GM13976 (cell line): ENCODE measurements around the gene CELF6.
A peak's percentile ranks its signal among the peaks of the same experiment; 100 is the strongest.

Experiments used
- DNase-seq: peaks from one replicate; pipeline ENCODE4 v3.0.0; 2012; ENCODE audit warnings: low spot score
- CTCF ChIP-seq: IDR thresholded peaks from 2 replicates; pipeline ENCODE4 v1.5.1; 2012; ENCODE audit warnings: borderline replicate concordance, mild to moderate bottlenecking; ENCODE audit not compliant: insufficient read depth; ENCODE audit errors: extremely low read depth, missing control alignments, control extremely low read depth
- in situ Hi-C: fragments of 300-500 bp; cut with MboI; formaldehyde crosslinking; loops from one replicate; pipeline ENCODE4 v1.12.0; 2022; ENCODE audit warnings: low sequenced_read_pairs, mixed read lengths, inconsistent platforms; ENCODE audit not compliant: unreplicated experiment

The CELF6 gene

DNA sequence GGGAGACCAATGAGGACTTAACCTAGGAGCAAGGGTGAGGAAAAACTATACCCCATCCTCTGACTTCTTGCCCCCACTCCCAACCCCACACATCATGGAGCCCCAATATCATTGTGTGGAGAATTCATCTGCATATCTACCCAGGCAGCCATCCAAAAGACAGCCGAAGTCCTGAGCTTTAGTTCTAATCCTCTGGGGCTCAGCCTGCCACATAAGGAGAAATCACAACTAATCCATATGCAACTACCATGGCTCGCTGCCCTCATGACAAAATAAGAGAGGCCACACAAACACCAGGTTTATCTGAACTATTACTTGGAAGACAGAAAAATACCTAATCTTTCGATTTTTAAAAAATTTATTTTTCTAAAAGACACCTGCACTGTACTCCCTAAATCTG is 38.2 kb upstream of the CELF6 start:
- no peak for TF ChIP-seq CTCF
- no peak for DNase-seq
- in situ Hi-C loops: no loop called here

DNA sequence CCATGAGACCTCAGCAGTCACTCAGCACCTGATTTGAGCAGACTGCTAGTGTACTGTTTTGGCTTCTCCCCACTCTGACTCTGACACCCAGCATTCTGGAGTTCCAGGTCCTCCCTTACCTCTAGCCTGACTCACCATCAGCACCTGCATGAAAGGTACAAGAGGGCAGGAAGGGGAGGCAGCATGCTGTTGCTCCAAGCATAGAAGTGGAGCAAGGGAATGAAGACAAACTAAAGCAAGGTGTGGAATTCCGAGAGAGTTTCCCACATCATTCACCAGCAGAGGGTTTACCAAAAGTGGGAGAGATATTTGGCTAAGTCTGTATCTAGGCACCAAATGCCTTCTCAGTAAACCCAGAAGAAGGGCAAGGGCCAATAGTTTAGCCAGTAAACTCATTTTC is 34.5 kb upstream of the CELF6 start:
- TF ChIP-seq CTCF: no peak
- in situ Hi-C loops: no loop called here

GRCh38 chr15:72353266-72353665 is 33.3 kb upstream of the CELF6 start:
- in situ Hi-C loops: no loop called here
- TF ChIP-seq CTCF: no peak
- no peak for DNase-seq

More for the DNA sequence above, 34.5 kb upstream of the CELF6 start:
- no peak for DNase-seq

GRCh38 chr15:72345806-72346205 is 25.8 kb upstream of the CELF6 start:
- no peak for TF ChIP-seq CTCF
- in situ Hi-C loops: no loop called here
- no peak for DNase-seq

DNA sequence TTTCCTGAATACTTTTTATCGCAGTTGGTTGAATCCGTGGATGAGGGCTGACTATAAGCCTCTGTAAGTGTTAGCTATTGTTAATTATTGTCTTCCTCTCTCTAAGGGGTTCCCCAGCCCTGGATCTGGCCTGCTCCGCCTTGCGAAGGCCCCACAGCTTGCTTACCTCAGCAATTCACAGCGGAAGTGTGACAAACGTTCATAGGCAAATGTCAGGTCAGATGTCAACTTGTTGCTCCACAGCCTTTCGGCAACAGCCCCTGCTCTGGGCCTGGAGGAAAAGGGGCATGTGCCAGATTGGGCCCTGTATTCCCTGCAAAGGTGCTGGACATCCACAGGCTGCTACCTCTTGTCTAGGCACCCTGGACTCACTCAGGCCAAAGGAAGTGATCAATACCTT is 25.3 kb upstream of the CELF6 start:
- in situ Hi-C loops: no loop called here
- no peak for TF ChIP-seq CTCF

DNA sequence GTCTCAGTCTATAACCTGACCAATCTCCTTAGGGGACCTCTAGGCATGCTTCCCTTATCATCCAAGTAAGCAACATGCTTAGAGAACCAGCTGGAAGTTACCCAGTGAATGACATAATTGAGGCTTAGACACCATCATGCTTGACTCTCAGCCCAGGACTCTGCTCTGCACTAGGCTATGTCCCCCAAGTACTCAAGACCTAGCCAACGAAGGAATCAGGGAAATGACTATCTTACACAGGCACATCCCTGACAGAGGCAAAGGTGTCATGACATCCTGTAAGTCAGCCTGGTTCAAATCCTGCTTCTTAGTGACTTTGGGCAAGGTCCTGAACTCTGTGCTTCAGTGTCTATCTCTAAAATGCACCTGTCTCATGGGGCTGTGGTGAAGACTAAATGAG is 24.6 kb upstream of the CELF6 start:
- in situ Hi-C loops: no loop called here
- no peak for TF ChIP-seq CTCF
- no peak for DNase-seq

More for the DNA sequence above, 25.3 kb upstream of the CELF6 start:
- no peak for DNase-seq

DNA sequence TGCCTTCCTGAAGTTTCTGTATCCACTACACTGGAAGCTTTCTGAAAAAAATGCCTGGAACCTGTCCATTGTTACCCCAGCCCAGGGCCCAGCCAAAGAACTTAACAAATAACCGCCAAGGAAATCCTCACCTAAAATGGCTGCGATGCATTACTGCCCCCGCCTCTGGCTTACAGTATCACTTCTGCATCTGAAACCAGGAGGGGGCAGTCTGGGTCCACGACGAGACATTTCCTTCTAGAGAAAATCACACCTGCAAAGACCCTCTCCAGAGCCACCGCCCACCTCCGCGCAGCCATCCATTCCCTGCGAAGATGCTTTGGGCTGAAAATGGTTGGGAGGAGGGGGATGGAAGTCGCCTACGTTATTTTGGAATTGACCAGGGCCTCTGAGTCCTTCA is 22.4 kb upstream of the CELF6 start:
- DNase-seq: peak; percentile 45
- TF ChIP-seq CTCF: no peak
- in situ Hi-C loops: no loop called here
